ENCODE measurements around the gene MYO1E. TPM values are rescaled to one million over a fixed set of nuclear protein-coding genes. Genes with fewer than 3 reads are reported as not detected.

MYO1E gene
- total and polyA plus RNA-seq, 2 of the 8 experiments (the other 6 are each of a cell fraction or from before 2014, with no cell fraction given): 19.6 to 142 TPM

DNA sequence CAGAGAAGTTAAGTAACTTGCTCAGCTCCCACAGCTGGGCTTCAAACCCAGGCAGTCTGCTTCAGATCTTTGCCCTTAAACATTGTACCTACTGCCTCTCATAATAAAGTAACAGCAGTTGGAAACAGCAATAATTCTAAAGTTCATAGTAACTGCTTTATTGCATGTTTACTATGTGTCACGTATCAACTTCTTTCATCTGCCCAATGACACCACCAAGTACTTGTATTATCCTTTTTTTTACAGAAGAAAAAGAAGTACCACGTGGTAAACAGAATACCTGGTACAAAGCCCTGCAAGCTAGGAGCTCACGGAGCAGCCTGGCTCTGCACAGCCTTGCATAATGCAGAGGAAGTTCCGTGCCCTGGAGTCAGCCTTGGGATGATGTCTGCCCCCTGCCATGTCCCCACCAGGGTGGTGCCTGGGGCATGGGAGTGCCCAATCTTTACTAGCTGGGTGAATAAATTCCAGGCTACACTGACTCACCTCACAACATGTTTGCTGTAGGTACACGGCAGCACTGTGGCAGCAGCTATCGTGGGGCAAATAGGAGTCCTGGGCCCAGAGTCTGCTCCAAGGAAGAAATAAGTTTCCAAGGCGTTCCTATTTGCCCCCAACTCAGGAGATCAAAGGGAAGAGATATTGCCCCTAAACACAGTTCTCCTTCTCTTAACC is 88.8 kb downstream of the MYO1E start (continued):
- TF ChIP-seq EGR1 (IDR thresholded peaks at IDR 0.05; ENCODE audit: borderline replicate concordance, low read depth, low read length) (no peak), ASH2L (IDR thresholded peaks at IDR 0.05; ENCODE audit: low read length) (no peak), FOSL1 (IDR thresholded peaks at IDR 0.05; ENCODE audit: insufficient read depth, low read depth, low read length) (no peak), SP1 (IDR thresholded peaks at IDR 0.05; ENCODE audit: low read depth, low read length) (no peak), RBBP5 (IDR thresholded peaks at IDR 0.05; ENCODE audit: borderline replicate concordance, low read depth, low read length) (no peak), TEAD4 (IDR thresholded peaks at IDR 0.05; ENCODE audit: low read depth, low read length) (no peak)
